ENCODE measurements around the gene MUC21. TPM values are rescaled to one million over a fixed set of nuclear protein-coding genes. Genes with fewer than 3 reads are reported as not detected.
A peak's percentile ranks its signal among the peaks of the same experiment; 100 is the strongest.
"Not testable (repeated sequence)": the region's sequence is repeated elsewhere in the genome, so short reads cannot be mapped to it uniquely, and the experiment has no call there.

The MUC21 gene
- total RNA-seq, 1 donor from 2014 or later: not detected

DNA sequence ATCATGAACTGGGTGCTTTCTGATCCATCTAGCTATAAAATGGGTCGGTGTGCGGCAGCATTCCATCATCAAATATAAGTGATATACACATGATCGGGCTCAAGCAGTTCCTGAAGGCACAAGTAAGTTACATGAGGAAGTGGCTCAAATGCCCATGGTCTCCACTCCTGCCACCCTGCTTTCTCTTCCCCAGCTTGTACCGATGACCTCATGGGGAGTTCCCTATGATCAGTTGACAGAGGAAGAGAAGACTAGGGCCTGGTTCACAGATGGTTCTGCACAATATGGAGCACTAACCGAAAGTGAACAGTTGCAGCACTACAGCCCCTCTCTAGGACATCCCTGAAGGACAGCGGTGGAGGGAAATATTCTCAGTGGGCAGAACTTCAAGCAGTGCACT, 14.3 kb upstream of the MUC21 start:
- DNase-seq (ENCODE audit: low read depth in 2 of 2): not testable (repeated sequence)

- no peak for DNase-seq (ENCODE audit: low read depth in 2 of 2)
Measured at GRCh38 chr6:30970946-30971345, 12.6 kb upstream of the MUC21 start.

- DNase-seq (ENCODE audit: low read depth in 2 of 2): no peak
Measured at GRCh38 chr6:30972816-30973215, 10.7 kb upstream of the MUC21 start.

- no peak for DNase-seq (ENCODE audit: low read depth in 2 of 2)
Measured at GRCh38 chr6:30974490-30975252, 8.8 kb upstream of the MUC21 start.

- DNase-seq (ENCODE audit: low read depth in 2 of 2): no peak
Measured at GRCh38 chr6:30979141-30979540, 4.4 kb upstream of the MUC21 start.

DNA sequence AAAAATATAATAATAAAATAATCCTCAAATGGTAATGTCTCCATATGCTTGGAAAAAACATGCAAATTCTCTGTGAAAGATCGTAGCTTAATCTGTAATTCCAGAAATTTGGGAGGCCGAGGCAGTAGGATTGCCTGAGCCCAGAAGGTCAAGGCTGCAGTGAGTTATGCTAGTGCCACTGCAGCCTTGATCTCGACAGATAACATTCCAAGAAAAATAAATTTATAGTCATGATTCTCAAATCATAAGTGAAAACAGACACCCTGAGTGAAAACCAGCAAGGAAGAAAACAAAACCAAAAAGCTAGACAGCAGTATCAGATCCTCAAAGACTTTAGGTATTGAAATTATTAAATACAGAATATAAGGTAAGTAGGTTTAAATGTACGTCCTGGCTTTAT, 3.8 kb upstream of the MUC21 start:
- DNase-seq (ENCODE audit: low read depth in 2 of 2): no peak

GRCh38 chr6:30981942-30982772, 1.4 kb upstream of the MUC21 start:
- DNase-seq (ENCODE audit: low read depth in 2 of 2): peak; percentile 23 to 37

DNA sequence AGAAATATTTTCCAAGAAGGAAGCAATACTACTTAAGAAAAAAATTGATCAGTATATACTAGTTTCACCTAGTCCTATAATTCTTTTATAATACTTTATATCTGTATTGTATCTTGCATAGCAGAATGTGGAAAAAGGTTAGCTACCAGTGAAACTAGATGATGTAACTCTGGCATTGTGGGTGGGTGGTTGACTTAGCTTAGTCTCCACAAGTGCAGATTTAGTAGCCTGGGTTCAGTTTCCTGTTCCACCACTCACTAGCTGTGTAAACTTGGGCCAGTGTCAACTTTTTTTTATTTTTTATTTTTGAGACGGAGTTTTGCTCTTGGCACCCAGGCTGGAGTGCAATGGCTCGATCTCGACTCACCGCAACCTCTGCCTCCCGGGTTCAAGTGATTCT, 2.0 kb downstream of the MUC21 start:
- DNase-seq (ENCODE audit: low read depth in 2 of 2): no peak

DNA sequence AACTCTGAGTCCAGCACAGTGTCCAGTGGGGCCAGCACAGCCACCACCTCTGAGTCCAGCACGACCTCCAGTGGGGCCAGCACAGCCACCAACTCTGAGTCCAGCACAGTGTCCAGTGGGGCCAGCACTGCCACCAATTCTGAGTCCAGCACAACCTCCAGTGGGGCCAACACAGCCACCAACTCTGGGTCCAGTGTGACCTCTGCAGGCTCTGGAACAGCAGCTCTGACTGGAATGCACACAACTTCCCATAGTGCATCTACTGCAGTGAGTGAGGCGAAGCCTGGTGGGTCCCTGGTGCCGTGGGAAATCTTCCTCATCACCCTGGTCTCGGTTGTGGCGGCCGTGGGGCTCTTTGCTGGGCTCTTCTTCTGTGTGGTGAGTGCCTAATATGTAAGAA, 3.8 kb downstream of the MUC21 start:
- no peak for DNase-seq (ENCODE audit: low read depth in 2 of 2)

GRCh38 chr6:30988209-30988825, 4.8 kb downstream of the MUC21 start:
- DNase-seq (ENCODE audit: low read depth in 2 of 2): no peak

DNA sequence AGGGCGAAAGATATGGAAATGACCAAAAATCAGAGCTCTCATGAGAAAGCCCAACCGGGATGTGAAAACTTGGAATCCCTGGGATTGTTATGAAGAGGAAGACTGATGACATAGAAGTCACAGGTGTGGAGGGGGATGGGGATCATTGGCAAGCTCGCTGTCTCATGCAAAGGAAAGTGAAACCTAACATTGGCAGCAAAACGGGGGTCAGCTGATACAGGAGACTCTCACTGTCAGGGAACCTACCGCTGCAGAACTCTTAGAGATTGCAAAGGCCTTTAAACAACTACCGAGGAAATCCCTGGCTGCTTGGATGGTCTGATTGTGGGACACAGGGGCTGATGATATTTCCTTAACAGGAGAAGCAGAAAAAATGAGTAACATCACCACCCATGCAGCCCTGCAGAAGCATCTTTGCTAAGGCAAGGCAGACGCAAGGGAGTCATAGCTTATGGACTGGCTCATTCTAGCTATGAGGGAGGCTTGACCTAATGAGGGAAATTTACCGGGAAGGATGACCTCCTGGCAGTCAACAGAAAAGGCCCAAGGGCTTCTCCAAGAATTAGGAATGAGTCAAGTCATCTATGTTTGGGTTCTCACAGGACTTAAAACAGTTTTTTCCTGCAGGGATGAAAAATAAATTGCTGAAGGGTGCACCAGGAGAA, 7.0 kb downstream of the MUC21 start:
- peak in 1 of 2 donors; percentile 50 for DNase-seq (ENCODE audit: low read depth in 2 of 2)

GRCh38 chr6:30991891-30992290, 8.4 kb downstream of the MUC21 start:
- no peak for DNase-seq (ENCODE audit: low read depth in 2 of 2)

DNA sequence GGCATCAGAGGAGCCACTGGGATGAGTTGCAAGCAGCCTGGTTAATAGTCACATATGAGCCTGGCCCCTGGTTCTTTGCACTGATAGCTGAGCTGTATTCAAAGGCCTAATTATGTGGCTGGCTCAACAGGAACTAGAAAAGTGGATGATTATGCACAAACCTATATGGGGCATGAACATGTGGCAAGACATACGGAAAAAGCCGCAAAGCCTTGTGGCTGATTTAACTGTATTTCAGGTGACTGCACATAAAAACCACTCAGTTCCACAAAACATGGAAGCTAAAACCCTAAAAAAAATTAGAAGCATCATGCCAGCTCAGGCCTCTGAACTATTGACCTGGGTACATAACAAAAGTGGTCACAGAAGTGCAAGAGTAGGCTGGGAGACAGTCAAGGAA, 13.8 kb downstream of the MUC21 start:
- no peak for DNase-seq (ENCODE audit: low read depth in 2 of 2)

GRCh38 chr6:30998785-30999184, 15.3 kb downstream of the MUC21 start:
- no peak for DNase-seq (ENCODE audit: low read depth in 2 of 2)

DNA sequence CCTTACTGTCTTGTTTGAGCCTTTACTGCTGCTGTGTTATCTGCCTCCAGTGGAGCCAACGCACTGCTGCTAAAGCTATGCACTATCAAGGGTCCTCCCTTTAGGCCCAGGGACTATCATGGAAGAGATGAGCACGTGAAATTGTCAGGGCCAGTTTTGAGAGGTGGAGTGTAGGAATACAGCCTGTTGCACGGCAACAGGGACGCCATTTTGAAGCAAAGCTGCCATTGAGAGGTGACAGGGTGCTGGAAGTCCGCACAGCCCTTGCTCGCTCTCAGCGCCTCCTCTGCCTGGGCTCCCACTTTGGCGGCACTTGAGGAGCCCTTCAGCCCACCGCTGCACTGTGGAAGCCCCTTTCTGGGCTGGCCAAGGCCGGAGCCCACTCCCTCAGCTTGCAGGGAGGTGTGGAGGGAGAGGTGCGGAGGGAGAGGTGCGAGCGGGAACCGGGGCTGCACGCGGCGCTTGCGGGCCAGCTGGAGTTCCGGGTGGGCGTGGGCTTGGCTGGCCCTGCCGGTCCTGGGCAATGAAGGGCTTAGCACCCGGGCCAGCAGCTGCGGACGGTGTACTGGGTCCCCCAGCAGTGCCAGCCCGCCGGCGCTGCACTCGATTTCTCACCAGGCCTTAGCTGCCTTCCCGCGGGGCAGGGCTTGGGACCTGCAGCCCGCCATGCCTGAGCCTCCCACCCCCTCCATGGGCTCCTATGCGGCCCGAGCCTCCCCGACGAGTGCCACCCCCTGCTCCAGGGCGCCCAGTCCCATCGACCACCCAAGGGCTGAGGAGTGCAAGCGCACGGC, 16.7 kb downstream of the MUC21 start:
- DNase-seq (ENCODE audit: low read depth in 2 of 2): not testable (repeated sequence)

DNA sequence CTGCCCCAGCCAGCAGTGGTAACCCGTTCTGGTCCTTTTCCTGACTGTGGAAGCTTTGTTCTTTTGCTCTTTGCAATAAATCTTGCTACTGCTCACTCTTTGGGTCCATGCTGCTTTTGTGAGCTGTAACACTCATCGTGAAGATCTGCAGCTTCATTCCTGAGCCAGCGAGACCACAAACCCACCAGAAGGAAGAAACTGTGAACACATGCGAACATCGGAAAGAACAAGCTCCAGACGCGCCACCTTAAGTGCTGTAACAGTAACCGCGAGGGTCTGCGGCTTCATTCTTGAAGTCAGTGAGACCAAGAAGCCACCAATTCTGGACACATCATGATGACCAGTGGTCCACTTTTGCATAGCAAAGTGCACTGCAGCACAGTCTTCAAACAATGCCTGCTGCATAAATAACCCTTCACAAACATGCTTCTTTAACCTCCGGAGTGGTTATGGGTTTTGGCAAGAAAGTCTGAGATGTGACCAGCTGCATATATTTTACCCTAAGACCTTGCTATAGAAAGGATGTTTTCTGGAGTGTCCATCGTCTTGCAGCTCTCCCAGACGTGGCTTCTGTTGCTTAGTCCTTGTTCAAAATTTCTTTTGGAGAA, 17.9 kb downstream of the MUC21 start:
- DNase-seq (ENCODE audit: low read depth in 2 of 2): no peak

GRCh38 chr6:31002471-31002870, 19.0 kb downstream of the MUC21 start:
- DNase-seq (ENCODE audit: low read depth in 2 of 2): no peak

DNA sequence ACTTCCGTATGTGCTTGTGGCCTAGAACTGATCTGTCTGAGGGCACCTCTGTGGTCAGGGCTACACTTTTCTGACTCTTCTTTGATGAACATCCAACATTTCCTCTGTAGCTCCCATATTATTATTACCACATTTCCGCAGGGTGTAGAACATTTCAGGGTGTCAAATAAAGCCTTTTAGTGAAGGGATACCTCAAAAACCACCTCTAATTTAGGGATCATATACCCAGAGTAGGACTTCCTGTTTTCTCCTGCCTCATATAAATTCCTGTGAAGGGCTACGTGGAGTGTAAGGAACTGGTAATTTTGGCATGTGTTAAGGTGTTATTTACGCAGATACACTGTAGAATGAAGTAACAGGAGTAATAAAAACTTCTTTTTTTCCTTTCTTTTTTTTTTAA, 21.3 kb downstream of the MUC21 start:
- DNase-seq (ENCODE audit: low read depth in 2 of 2): no peak

DNA sequence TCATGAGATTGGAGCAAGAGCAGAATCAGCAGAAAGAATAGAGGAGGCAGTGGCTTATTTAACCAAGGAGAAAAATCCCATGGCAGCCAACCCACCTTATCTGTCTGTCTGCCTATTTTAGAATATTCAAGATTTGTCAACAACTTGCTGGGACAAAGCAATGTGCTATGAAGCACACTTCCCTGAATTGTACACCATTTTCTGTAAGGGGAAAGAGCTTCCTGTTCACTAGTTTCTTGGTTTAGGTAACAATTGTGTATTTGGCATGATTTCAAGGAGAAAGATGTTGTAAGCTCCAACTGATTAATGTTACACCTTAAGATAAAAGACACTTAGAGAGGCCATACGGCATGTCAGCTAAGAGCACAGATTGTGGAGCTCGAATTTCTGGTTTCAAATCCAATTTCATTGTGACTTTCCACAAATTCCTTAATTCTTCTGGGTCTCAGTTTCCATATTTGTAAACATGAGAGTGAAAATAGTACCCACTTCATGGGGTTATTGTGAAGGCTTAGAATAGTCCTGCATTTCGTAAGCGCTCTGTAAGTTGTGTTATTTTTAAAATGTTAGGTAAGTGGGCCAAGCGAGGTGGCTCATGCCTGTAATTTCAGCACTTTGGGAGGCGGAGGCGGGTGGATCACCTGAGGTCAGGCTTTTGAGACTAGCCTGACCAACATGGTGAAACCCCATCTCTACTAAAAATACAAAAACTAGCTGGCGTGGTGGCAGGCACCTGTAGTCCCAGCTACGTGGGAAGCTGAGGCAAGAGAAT, 21.9 kb downstream of the MUC21 start:
- peak in 1 of 2 donors; percentile 31 for DNase-seq (ENCODE audit: low read depth in 2 of 2)

- peak in 1 of 2 donors; percentile 53 for DNase-seq (ENCODE audit: low read depth in 2 of 2)
Measured at GRCh38 chr6:31007694-31008093, 24.2 kb downstream of the MUC21 start.
